Activated naive CD8-positive, alpha-beta T cell treated with anti-CD3 and anti-CD28 coated beads, Interleukin-2, amount 50 U/mL, for 24 hours (primary cell): ENCODE measurements around the gene TK1.
"Not testable (repeated sequence)": the region's sequence is repeated elsewhere in the genome, so short reads cannot be mapped to it uniquely, and the experiment has no call there.

ENCODE experiments used
- ATAC-seq: fragments of 150-1000 bp; cut with Tn5 transposase; one replicate; pipeline ENCODE4 v1.10.0; 2021
- DNase-seq: peaks from one replicate; pipeline ENCODE4 v3.0.0; 2021
- H3K27ac Mint-ChIP-seq: one replicate; pipeline ENCODE4 v1.8.0; 2021; ENCODE audit warnings: mild to moderate bottlenecking, mixed read lengths
- H3K27me3 Mint-ChIP-seq: one replicate; pipeline ENCODE4 v1.8.0; 2021; ENCODE audit warnings: mixed read lengths
- H3K36me3 Mint-ChIP-seq: one replicate; pipeline ENCODE4 v1.8.0; 2021; ENCODE audit warnings: low read depth, mixed read lengths
- H3K4me1 Mint-ChIP-seq: one replicate; pipeline ENCODE4 v1.8.0; 2021; ENCODE audit warnings: mixed read lengths
- H3K4me3 Mint-ChIP-seq: one replicate; pipeline ENCODE4 v1.8.0; 2021; ENCODE audit warnings: mild to moderate bottlenecking, moderate library complexity, mixed read lengths
- H3K9me3 Mint-ChIP-seq: one replicate; pipeline ENCODE4 v1.8.0; 2021; ENCODE audit warnings: mixed read lengths

The TK1 gene

GRCh38 chr17:78141437-78142118 lies 45.3 kb downstream of the TK1 start:
- ATAC-seq: no peak
- H3K36me3 Mint-ChIP-seq: peaks cover 23% of the 10 kb centered on the region
- peaks cover 59% of the 10 kb centered on the region for H3K4me1 Mint-ChIP-seq
- H3K4me3 Mint-ChIP-seq: no peak overlapping the region
- H3K9me3 Mint-ChIP-seq: no peaks in the 10 kb centered on the region
- H3K27me3 Mint-ChIP-seq: no peaks in the 10 kb centered on the region
- DNase-seq: no peak
- H3K27ac Mint-ChIP-seq: peak overlapping the region; percentile 13

- DNase-seq: peak; percentile 97
- peaks cover 67% of the 10 kb centered on the region for H3K4me1 Mint-ChIP-seq
- no peaks in the 10 kb centered on the region for H3K27me3 Mint-ChIP-seq
- H3K4me3 Mint-ChIP-seq: peak overlapping the region; percentile 32
- ATAC-seq: peak; percentile 80
- H3K27ac Mint-ChIP-seq: peak overlapping the region; percentile 65
- H3K9me3 Mint-ChIP-seq: no peaks in the 10 kb centered on the region
- peaks cover 35% of the 10 kb centered on the region for H3K36me3 Mint-ChIP-seq
These were observed 46.4 kb downstream of the TK1 start for GRCh38 chr17:78140169-78141051.

DNA sequence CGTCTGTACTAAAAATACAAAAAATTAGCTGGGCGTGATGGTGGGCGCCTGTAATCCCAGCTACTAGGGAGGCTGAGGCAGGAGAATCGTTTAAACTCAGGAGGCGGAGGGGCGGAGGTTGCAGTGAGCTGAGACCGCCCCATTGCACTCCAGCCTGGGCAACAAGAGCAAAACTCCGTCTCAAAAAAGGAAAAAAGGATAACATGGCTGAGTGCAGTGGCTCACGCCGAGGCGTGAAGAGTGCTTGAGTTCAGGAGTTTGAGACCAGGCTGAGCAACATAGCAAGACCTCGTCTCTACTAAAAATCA lies 47.0 kb downstream of the TK1 start:
- peaks cover 69% of the 10 kb centered on the region for H3K4me1 Mint-ChIP-seq
- H3K36me3 Mint-ChIP-seq: peaks cover 36% of the 10 kb centered on the region
- H3K27ac Mint-ChIP-seq: peak overlapping the region; percentile 65
- not testable (repeated sequence) for H3K9me3 Mint-ChIP-seq, H3K4me3 Mint-ChIP-seq, H3K27me3 Mint-ChIP-seq, DNase-seq
- peak; percentile 3 for ATAC-seq

- Mint-ChIP-seq H3K4me1 (peaks cover 70% of the 10 kb centered on the region), H3K9me3 (no peaks in the 10 kb centered on the region), H3K36me3 (peaks cover 47% of the 10 kb centered on the region), H3K27ac (no peak overlapping the region), H3K27me3 (no peaks in the 10 kb centered on the region), H3K4me3 (no peak overlapping the region)
- ATAC-seq: no peak
- DNase-seq: no peak
These were observed 48.4 kb downstream of the TK1 start for GRCh38 chr17:78138204-78139060.

DNA sequence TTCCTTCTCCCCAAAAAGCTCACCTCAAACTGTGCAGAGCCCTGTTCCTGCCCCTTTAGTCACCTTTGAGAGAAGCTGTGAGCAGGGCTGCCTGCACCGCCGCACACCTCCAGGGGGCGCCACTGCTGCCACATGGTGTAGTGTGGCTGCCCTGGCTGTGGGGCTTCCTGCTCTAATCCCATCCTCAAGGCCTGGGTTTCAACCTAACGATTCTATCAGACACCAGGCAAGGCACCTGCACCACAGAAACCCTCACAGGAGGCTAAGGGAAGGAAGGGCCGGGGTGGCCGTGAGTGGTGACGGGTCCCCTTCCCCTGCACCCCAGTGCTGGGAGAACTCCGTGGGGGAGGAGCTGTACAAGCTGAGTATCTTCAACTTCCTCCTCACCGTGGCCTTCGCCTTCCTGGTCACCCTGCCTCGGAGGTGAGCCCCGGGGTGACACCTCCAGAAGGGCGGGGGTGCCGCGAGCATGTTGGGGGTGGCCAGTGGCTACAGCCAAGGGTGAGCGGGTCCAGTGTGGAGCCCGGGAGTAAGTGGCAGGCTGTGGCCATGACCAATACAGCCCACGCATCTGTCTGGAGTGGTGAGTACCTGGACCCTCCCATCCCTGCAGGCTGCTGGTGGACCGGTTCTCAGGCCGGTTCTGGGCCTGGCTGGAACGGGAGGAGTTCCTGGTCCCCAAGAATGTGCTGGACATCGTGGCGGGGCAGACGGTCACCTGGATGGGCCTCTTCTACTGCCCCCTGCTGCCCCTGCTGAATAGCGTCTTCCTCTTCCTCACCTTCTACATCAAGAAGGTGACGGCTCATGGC lies 49.3 kb downstream of the TK1 start:
- H3K4me1 Mint-ChIP-seq: peaks cover 76% of the 10 kb centered on the region
- ATAC-seq (peak; percentile 6), DNase-seq (peak; percentile 72)
- H3K27me3 Mint-ChIP-seq: no peaks in the 10 kb centered on the region
- no peak overlapping the region for H3K4me3 Mint-ChIP-seq
- no peaks in the 10 kb centered on the region for H3K9me3 Mint-ChIP-seq
- H3K27ac Mint-ChIP-seq: no peak overlapping the region
- peaks cover 49% of the 10 kb centered on the region for H3K36me3 Mint-ChIP-seq

- no peak overlapping the region for H3K4me3 Mint-ChIP-seq
- peaks cover 46% of the 10 kb centered on the region for H3K36me3 Mint-ChIP-seq
- no peak for DNase-seq
- H3K27ac Mint-ChIP-seq: no peak overlapping the region
- H3K4me1 Mint-ChIP-seq: peaks cover 65% of the 10 kb centered on the region
- no peaks in the 10 kb centered on the region for H3K27me3 Mint-ChIP-seq
- no peaks in the 10 kb centered on the region for H3K9me3 Mint-ChIP-seq
- no peak for ATAC-seq
These were observed 50.9 kb downstream of the TK1 start for GRCh38 chr17:78135858-78136500.

- H3K36me3 Mint-ChIP-seq: peaks cover 46% of the 10 kb centered on the region
- peaks cover 69% of the 10 kb centered on the region for H3K4me1 Mint-ChIP-seq
- ATAC-seq (no peak), DNase-seq (no peak)
- H3K9me3 Mint-ChIP-seq: no peaks in the 10 kb centered on the region
- H3K4me3 Mint-ChIP-seq: no peak overlapping the region
- no peaks in the 10 kb centered on the region for H3K27me3 Mint-ChIP-seq
- no peak overlapping the region for H3K27ac Mint-ChIP-seq
These were observed 51.9 kb downstream of the TK1 start for GRCh38 chr17:78134899-78135385.

GRCh38 chr17:78133971-78134898 lies 52.6 kb downstream of the TK1 start:
- peak; percentile 71 for DNase-seq
- no peaks in the 10 kb centered on the region for H3K9me3 Mint-ChIP-seq
- peaks cover 72% of the 10 kb centered on the region for H3K4me1 Mint-ChIP-seq
- H3K4me3 Mint-ChIP-seq: peak overlapping the region; percentile 95
- H3K27me3 Mint-ChIP-seq: no peaks in the 10 kb centered on the region
- peak; percentile 7 for ATAC-seq
- peak overlapping the region; percentile 52 for H3K27ac Mint-ChIP-seq
- H3K36me3 Mint-ChIP-seq: peaks cover 42% of the 10 kb centered on the region

DNA sequence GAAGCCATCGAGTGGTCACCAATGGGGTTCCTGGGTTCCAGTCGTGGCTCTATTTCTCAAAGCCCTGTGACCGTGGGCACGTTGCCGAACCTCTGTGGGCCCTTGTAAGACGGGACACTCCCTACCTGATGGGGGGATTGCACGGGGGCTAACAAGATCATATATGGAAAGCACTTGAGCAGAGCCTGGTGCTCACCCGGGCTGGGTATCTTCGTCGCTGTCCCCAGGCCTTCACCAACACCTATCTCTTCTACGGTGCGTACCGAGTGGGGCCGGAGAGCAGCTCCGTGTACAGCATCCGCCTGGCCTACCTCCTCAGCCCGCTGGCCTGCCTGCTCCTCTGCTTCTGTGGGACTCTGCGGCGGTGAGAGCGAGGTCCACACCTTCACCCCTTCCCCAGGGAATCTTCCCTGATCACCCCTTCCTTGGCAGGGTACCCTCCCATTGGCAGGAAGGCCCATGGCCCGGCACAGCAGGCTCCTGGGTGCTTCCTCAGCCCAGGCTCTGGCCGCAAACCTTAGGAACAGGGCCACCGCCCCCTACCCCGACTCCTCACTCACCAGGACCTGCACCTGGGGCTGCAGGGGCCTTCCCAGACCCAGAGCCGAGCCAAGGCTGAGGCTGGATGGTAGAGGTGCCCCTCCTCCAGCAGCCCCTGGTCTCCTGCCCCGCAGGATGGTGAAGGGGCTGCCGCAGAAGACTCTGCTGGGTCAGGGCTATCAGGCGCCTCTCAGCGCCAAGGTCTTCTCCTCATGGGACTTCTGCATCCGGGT lies 53.5 kb downstream of the TK1 start:
- peak overlapping the region; percentile 80 for H3K27ac Mint-ChIP-seq
- ATAC-seq (no peak), DNase-seq (peak; percentile 24)
- no peaks in the 10 kb centered on the region for H3K27me3 Mint-ChIP-seq
- peaks cover 42% of the 10 kb centered on the region for H3K36me3 Mint-ChIP-seq
- H3K4me1 Mint-ChIP-seq: peaks cover 70% of the 10 kb centered on the region
- H3K4me3 Mint-ChIP-seq: peak overlapping the region; percentile 95
- H3K9me3 Mint-ChIP-seq: no peaks in the 10 kb centered on the region

DNA sequence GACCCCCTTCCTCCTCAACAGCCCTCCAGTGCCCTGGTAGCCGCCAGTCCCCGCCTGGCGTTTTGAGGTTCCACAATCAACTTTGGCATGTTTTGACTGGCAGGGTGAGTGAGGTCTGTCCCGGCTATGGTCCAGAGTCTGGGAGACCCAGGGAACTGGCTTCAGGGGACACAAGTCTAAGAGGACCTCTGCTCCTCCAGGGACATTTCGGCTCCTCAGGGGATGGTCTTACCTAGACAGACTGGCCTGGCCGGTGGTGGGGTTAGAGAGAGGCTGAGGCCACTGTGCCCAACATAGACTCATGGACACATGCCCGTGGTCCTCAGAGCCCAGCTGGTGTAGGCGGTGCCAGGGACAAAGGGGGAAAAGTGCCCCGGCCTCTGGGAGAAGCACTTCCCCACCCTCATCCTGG lies 54.1 kb downstream of the TK1 start:
- peaks cover 42% of the 10 kb centered on the region for H3K36me3 Mint-ChIP-seq
- peaks cover 65% of the 10 kb centered on the region for H3K4me1 Mint-ChIP-seq
- DNase-seq: peak; percentile 22
- H3K4me3 Mint-ChIP-seq: peak overlapping the region; percentile 95
- H3K9me3 Mint-ChIP-seq: no peaks in the 10 kb centered on the region
- H3K27me3 Mint-ChIP-seq: no peaks in the 10 kb centered on the region
- H3K27ac Mint-ChIP-seq: peak overlapping the region; percentile 80
- no peak for ATAC-seq

GRCh38 chr17:78132084-78132676 lies 54.7 kb downstream of the TK1 start:
- Mint-ChIP-seq H3K27ac (peak overlapping the region; percentile 80), H3K4me3 (peak overlapping the region; percentile 95), H3K27me3 (no peaks in the 10 kb centered on the region), H3K9me3 (no peaks in the 10 kb centered on the region), H3K36me3 (peaks cover 39% of the 10 kb centered on the region), H3K4me1 (peaks cover 60% of the 10 kb centered on the region)
- ATAC-seq: peak; percentile 20
- DNase-seq: peak; percentile 82
